Smooth muscle cell (in vitro differentiated cells): ENCODE data around the gene FGF9. TPM values are rescaled to one million over a fixed set of nuclear protein-coding genes. Genes with fewer than 3 reads are reported as not detected.

Experiments
- DNase-seq: peaks from one replicate; lab custom pipeline; 2025; ENCODE audit not compliant: unreplicated experiment; lab: John Stamatoyannopoulos, UW
- H2AFZ ChIP-seq: fragments of 200-600 bp; sonication (generic); 2 replicates; pipeline ENCODE4 v1.6.0; 2016; ENCODE audit warnings: antibody characterized with exemption, low read depth, mild to moderate bottlenecking
- H3F3A ChIP-seq: fragments of 200-600 bp; sonication (generic); 2 replicates; pipeline ENCODE4 v1.6.0; 2017; ENCODE audit warnings: antibody characterized with exemption, low read depth
- H3K27ac ChIP-seq: fragments of 200-600 bp; sonication (generic); 2 replicates; pipeline ENCODE4 v1.5.1; 2016; ENCODE audit warnings: low read depth, mild to moderate bottlenecking
- H3K27me3 ChIP-seq: fragments of 200-600 bp; sonication (generic); 2 replicates; pipeline ENCODE4 v1.6.1; 2016; ENCODE audit warnings: low read depth, mild to moderate bottlenecking
- H3K36me3 ChIP-seq: fragments of 200-600 bp; sonication (generic); 2 replicates; pipeline ENCODE4 v1.5.1; 2016; ENCODE audit warnings: low read depth
- H3K4me1 ChIP-seq: fragments of 200-600 bp; sonication (generic); 2 replicates; pipeline ENCODE4 v1.5.1; 2016; ENCODE audit warnings: low read depth
- H3K4me2 ChIP-seq: fragments of 200-600 bp; sonication (generic); 2 replicates; pipeline ENCODE4 v1.6.0; 2016; ENCODE audit warnings: mild to moderate bottlenecking
- H3K4me3 ChIP-seq: fragments of 200-600 bp; sonication (generic); 2 replicates; pipeline ENCODE4 v1.5.1; 2016; ENCODE audit warnings: mild to moderate bottlenecking
- H3K79me2 ChIP-seq: fragments of 200-600 bp; sonication (generic); 2 replicates; pipeline ENCODE4 v1.6.0; 2016; ENCODE audit warnings: low read depth, mild to moderate bottlenecking
- H3K9ac ChIP-seq: fragments of 200-600 bp; sonication (generic); 2 replicates; pipeline ENCODE4 v1.6.0; 2016; ENCODE audit warnings: low read depth
- H3K9me3 ChIP-seq: fragments of 200-600 bp; sonication (generic); replicated peaks from 2 replicates; pipeline ENCODE4 v1.5.1; 2016; ENCODE audit warnings: low read depth
- H4K20me1 ChIP-seq: fragments of 200-600 bp; sonication (generic); 2 replicates; pipeline ENCODE4 v1.6.0; 2016; ENCODE audit warnings: low read depth
- WGBS: methylation state at CpG from one replicate; pipeline ENCODE4 v1.1.7; 2016; ENCODE audit warnings: low lambda C conversion rate; 5-methylcytosine and 5-hydroxymethylcytosine counted together
- polyA plus RNA-seq: library from polyadenylated mRNA; unstranded; fragments of >200 nt; fragmentation: Nextera tagmentation; extraction: Ambion mirVana; gene quantifications from 2 replicates; pipeline ENCODE4 v1.2.1, GENCODE V29; 2016
- total RNA-seq: library from RNA; depleted of rRNA; stranded (reverse); fragments of >200 nt; gene quantifications from 2 replicates; pipeline ENCODE4 v1.2.3, GENCODE V29; 2014
- TF ChIP-seq, protein P1 (sequence below): fragments of 200-600 bp; sonication (generic); IDR thresholded peaks from 2 replicates; pipeline ENCODE4 v1.5.1; 2017; ENCODE audit warnings: borderline replicate concordance, mild to moderate bottlenecking, antibody characterized with exemption; ENCODE audit not compliant: insufficient read depth, poor library complexity, severe bottlenecking

FGF9 gene
- total and polyA plus RNA-seq, 2 experiments from 2014 or later: 0.56 TPM; not detected in 1

DNA sequence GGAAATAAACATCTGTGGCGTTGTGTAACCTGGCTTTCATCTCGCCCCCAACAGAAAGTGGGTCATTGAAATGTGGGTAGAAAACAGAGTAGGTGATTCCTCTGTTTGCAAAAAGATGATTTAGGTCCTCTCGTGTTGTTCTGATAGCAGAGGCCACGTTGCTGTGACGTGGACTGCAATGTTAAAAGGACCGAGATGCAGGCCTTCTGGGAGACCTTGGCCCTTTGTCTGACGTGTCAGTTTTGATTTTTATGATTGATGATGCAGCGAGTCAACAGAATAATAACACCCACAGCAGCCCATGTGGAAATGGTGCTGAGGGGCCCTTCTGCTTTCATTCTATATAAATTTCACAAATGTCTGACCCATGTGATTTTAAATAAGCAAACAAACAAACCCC lies 68.9 kb downstream of the FGF9 start:
- Histone ChIP-seq H3K4me3 (no peak overlapping the region), H4K20me1 (no peaks in the 10 kb centered on the region), H2AFZ (no peak overlapping the region), H3K27ac (no peak overlapping the region), H3K4me2 (no peak overlapping the region), H3K36me3 (no peaks in the 10 kb centered on the region), H3K9me3 (no peaks in the 10 kb centered on the region), H3F3A (no peaks in the 10 kb centered on the region), H3K27me3 (no peaks in the 10 kb centered on the region), H3K79me2 (no peaks in the 10 kb centered on the region), H3K4me1 (no peaks in the 10 kb centered on the region), H3K9ac (no peak overlapping the region)
- TF ChIP-seq, protein P1, sequence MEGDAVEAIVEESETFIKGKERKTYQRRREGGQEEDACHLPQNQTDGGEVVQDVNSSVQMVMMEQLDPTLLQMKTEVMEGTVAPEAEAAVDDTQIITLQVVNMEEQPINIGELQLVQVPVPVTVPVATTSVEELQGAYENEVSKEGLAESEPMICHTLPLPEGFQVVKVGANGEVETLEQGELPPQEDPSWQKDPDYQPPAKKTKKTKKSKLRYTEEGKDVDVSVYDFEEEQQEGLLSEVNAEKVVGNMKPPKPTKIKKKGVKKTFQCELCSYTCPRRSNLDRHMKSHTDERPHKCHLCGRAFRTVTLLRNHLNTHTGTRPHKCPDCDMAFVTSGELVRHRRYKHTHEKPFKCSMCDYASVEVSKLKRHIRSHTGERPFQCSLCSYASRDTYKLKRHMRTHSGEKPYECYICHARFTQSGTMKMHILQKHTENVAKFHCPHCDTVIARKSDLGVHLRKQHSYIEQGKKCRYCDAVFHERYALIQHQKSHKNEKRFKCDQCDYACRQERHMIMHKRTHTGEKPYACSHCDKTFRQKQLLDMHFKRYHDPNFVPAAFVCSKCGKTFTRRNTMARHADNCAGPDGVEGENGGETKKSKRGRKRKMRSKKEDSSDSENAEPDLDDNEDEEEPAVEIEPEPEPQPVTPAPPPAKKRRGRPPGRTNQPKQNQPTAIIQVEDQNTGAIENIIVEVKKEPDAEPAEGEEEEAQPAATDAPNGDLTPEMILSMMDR: no peak
- WGBS: 86% methylated on average over 8 of the region's 8 CpGs
- DNase-seq: no peak

- DNase-seq: no peak
- H3K27ac ChIP-seq: no peak overlapping the region
- H3K4me2 ChIP-seq: no peak overlapping the region
- WGBS: 96% methylated on average over 4 of the region's 4 CpGs
- H3K36me3 ChIP-seq: no peaks in the 10 kb centered on the region
- no peaks in the 10 kb centered on the region for H3F3A ChIP-seq
- H3K4me3 ChIP-seq: no peak overlapping the region
- no peak overlapping the region for H2AFZ ChIP-seq
- H3K9me3 ChIP-seq: no peaks in the 10 kb centered on the region
- H3K27me3 ChIP-seq: no peaks in the 10 kb centered on the region
- no peak overlapping the region for H3K9ac ChIP-seq
- TF ChIP-seq, protein P1: no peak
- H3K79me2 ChIP-seq: no peaks in the 10 kb centered on the region
- no peaks in the 10 kb centered on the region for H3K4me1 ChIP-seq
- no peaks in the 10 kb centered on the region for H4K20me1 ChIP-seq
Measured at GRCh38 chr13:21741396-21741979, 70.6 kb downstream of the FGF9 start.

DNA sequence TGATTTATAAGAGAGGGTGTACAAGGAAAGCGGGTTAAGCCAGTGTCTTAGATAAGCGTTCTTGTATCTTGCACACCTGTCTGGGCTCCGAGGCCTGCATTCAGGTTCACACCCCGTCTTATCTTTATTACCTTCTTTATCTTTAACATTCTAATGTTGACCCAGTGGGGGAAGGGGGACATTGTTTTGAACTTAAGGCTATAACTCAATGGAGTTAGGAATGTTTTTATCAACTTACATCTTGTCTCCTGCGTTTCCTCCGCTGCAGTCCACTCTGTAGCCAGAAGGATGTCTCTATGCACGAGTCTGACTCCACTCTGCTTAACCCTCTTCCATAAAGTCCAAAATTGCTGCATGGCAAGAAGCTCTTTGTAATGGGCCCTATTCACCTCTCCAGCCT lies 71.2 kb downstream of the FGF9 start:
- 75% methylated on average over 7 of the region's 7 CpGs for WGBS
- H3K4me2 ChIP-seq: no peak overlapping the region
- no peak for DNase-seq

More for the DNA sequence above, 71.2 kb downstream of the FGF9 start:
- no peak overlapping the region for H3K4me3 ChIP-seq
- TF ChIP-seq, protein P1: no peak
- H3K27me3 ChIP-seq: no peaks in the 10 kb centered on the region
- H3K79me2 ChIP-seq: no peaks in the 10 kb centered on the region
- H3K9ac ChIP-seq: no peak overlapping the region
- no peaks in the 10 kb centered on the region for H4K20me1 ChIP-seq
- no peaks in the 10 kb centered on the region for H3K36me3 ChIP-seq
- H2AFZ ChIP-seq: no peak overlapping the region
- no peaks in the 10 kb centered on the region for H3K9me3 ChIP-seq
- no peak overlapping the region for H3K27ac ChIP-seq
- no peaks in the 10 kb centered on the region for H3F3A ChIP-seq
- no peaks in the 10 kb centered on the region for H3K4me1 ChIP-seq
